ENCODE data around the gene WIPF1.

The WIPF1 gene

DNA sequence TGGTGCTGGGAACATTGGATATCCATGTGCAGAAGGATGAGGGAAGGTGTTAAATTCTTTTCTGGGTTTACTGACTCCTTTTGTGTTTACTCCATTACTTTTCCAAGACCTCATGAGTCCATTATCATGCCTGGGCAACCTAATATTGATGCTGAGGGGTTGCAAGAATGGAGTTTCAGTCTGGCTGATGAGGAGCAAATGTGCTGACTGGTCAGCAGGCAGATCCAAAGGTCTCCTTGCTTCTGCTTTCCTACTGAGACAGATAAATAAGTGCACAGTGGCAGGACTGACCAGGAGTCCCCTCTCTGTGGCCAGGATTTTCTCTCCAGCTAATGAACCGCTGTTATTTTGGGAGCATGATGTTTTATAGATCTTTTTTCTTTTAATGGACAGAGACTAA, 43.6 kb upstream of the WIPF1 start:
- Histone ChIP-seq H3K4me3 (ENCODE audit: low read depth, low read length) (no peak overlapping the region), H3K4me1 (ENCODE audit: control insufficient read depth, insufficient read depth, low read length) (no peaks in the 10 kb centered on the region), H3K27ac (ENCODE audit: extremely low read depth, low read depth, low read length) (no peak overlapping the region), H3K36me3 (ENCODE audit: control insufficient read depth in 2 of 2, insufficient read depth in 1 of 2, low read length in 2 of 2) (no peaks in the 10 kb centered on the region), H3K9me3 (ENCODE audit: control insufficient read depth, insufficient read depth, low read depth, low read length) (no peaks in the 10 kb centered on the region)
- ChIA-PET POLR2A (no interaction called here), CTCF (no interaction called here)
- no peak for TF ChIP-seq ZNF670 (tag by site-specific recombination; IDR thresholded peaks at IDR 0.05; ENCODE audit: low read depth)
- no peak for TF ChIP-seq ZNF658 (tag by site-specific recombination; IDR thresholded peaks at IDR 0.05)
- no peak for TF ChIP-seq ZBTB48 (tag by site-specific recombination; IDR thresholded peaks at IDR 0.05)
- no peak for TF ChIP-seq ZNF274 (IDR thresholded peaks at IDR 0.05; ENCODE audit: low read length)
- TF ChIP-seq ZNF274 (tag by site-specific recombination; IDR thresholded peaks at IDR 0.05; ENCODE audit: borderline replicate concordance), result no peak
- TF ChIP-seq, protein P1, sequence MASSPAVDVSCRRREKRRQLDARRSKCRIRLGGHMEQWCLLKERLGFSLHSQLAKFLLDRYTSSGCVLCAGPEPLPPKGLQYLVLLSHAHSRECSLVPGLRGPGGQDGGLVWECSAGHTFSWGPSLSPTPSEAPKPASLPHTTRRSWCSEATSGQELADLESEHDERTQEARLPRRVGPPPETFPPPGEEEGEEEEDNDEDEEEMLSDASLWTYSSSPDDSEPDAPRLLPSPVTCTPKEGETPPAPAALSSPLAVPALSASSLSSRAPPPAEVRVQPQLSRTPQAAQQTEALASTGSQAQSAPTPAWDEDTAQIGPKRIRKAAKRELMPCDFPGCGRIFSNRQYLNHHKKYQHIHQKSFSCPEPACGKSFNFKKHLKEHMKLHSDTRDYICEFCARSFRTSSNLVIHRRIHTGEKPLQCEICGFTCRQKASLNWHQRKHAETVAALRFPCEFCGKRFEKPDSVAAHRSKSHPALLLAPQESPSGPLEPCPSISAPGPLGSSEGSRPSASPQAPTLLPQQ (tag by site-specific recombination; IDR thresholded peaks at IDR 0.05), result no peak
- TF ChIP-seq, protein P2, sequence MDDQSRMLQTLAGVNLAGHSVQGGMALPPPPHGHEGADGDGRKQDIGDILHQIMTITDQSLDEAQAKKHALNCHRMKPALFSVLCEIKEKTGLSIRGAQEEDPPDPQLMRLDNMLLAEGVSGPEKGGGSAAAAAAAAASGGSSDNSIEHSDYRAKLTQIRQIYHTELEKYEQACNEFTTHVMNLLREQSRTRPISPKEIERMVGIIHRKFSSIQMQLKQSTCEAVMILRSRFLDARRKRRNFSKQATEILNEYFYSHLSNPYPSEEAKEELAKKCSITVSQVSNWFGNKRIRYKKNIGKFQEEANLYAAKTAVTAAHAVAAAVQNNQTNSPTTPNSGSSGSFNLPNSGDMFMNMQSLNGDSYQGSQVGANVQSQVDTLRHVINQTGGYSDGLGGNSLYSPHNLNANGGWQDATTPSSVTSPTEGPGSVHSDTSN (CRISPR knock-in tag; IDR thresholded peaks at IDR 0.05), result no peak
- no peak for TF ChIP-seq ZNF121 (tag by site-specific recombination; IDR thresholded peaks at IDR 0.05)
- no peak for TF ChIP-seq ZNF132 (tag by site-specific recombination; IDR thresholded peaks at IDR 0.05; ENCODE audit: borderline replicate concordance)

DNA sequence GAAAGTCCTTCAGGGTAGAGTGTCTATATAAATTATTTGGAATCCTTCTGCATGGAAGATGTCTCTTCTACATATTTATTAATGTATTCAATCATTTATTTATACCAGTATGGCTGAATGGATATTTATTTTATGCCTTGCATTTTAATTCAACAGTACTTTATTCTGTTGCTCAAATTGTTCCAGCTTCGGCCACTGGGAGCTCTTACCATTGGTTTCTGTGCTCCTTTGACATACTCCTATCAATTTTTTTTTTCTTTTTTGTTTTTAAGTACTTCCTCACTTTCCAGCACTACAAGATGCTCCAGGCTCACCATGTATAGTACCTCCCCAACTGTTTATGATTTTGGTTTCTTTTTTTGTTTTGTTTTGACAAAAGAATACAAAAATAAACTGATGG, 39.4 kb upstream of the WIPF1 start:
- no peaks in the 10 kb centered on the region for H3K36me3 ChIP-seq (ENCODE audit: control insufficient read depth in 2 of 2, insufficient read depth in 1 of 2, low read length in 2 of 2)
- ChIA-PET POLR2A (no interaction called here), CTCF (interaction anchor here (0.6 kb wide), 1 partner anchor 538 kb away, joined by 5 read pairs; no protein-coding TSS in a partner anchor)
- H3K9me3 ChIP-seq (ENCODE audit: control insufficient read depth, insufficient read depth, low read depth, low read length), result no peaks in the 10 kb centered on the region
- no peaks in the 10 kb centered on the region for H3K4me1 ChIP-seq (ENCODE audit: control insufficient read depth, insufficient read depth, low read length)
- no peak overlapping the region for H3K4me3 ChIP-seq (ENCODE audit: low read depth, low read length)
- H3K27ac ChIP-seq (ENCODE audit: extremely low read depth, low read depth, low read length), result no peak overlapping the region
- TF ChIP-seq ZNF366 (tag by site-specific recombination; conservative IDR thresholded peaks at IDR 0.05) (no peak), ZNF660 (tag by site-specific recombination; IDR thresholded peaks at IDR 0.05) (no peak), ZNF133 (tag by site-specific recombination; IDR thresholded peaks at IDR 0.05) (no peak), SP3 (tag by site-specific recombination; IDR thresholded peaks at IDR 0.05) (no peak), ZNF560 (tag by site-specific recombination; IDR thresholded peaks at IDR 0.05; ENCODE audit: borderline replicate concordance) (no peak), FEZF1 (tag by site-specific recombination; IDR thresholded peaks at IDR 0.05) (no peak), MZF1 (tag by site-specific recombination; IDR thresholded peaks at IDR 0.05; ENCODE audit: borderline replicate concordance) (no peak), ZNF121 (tag by site-specific recombination; IDR thresholded peaks at IDR 0.05) (no peak), ZNF23 (tag by site-specific recombination; IDR thresholded peaks at IDR 0.05; ENCODE audit: borderline replicate concordance) (no peak), ZNF544 (tag by site-specific recombination; IDR thresholded peaks at IDR 0.05) (no peak), GLI2 (tag by site-specific recombination; IDR thresholded peaks at IDR 0.05; ENCODE audit: borderline replicate concordance, low read depth) (no peak), ZBTB1 (tag by site-specific recombination; IDR thresholded peaks at IDR 0.05) (no peak), TCF7L2 (IDR thresholded peaks at IDR 0.05; ENCODE audit: borderline replicate concordance, low read depth, low read length) (no peak)
- TF ChIP-seq, protein P3, sequence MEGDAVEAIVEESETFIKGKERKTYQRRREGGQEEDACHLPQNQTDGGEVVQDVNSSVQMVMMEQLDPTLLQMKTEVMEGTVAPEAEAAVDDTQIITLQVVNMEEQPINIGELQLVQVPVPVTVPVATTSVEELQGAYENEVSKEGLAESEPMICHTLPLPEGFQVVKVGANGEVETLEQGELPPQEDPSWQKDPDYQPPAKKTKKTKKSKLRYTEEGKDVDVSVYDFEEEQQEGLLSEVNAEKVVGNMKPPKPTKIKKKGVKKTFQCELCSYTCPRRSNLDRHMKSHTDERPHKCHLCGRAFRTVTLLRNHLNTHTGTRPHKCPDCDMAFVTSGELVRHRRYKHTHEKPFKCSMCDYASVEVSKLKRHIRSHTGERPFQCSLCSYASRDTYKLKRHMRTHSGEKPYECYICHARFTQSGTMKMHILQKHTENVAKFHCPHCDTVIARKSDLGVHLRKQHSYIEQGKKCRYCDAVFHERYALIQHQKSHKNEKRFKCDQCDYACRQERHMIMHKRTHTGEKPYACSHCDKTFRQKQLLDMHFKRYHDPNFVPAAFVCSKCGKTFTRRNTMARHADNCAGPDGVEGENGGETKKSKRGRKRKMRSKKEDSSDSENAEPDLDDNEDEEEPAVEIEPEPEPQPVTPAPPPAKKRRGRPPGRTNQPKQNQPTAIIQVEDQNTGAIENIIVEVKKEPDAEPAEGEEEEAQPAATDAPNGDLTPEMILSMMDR (tag by site-specific recombination; IDR thresholded peaks at IDR 0.05), result no peak
- TF ChIP-seq, protein P4, sequence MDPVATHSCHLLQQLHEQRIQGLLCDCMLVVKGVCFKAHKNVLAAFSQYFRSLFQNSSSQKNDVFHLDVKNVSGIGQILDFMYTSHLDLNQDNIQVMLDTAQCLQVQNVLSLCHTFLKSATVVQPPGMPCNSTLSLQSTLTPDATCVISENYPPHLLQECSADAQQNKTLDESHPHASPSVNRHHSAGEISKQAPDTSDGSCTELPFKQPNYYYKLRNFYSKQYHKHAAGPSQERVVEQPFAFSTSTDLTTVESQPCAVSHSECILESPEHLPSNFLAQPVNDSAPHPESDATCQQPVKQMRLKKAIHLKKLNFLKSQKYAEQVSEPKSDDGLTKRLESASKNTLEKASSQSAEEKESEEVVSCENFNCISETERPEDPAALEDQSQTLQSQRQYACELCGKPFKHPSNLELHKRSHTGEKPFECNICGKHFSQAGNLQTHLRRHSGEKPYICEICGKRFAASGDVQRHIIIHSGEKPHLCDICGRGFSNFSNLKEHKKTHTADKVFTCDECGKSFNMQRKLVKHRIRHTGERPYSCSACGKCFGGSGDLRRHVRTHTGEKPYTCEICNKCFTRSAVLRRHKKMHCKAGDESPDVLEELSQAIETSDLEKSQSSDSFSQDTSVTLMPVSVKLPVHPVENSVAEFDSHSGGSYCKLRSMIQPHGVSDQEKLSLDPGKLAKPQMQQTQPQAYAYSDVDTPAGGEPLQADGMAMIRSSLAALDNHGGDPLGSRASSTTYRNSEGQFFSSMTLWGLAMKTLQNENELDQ (tag by site-specific recombination; IDR thresholded peaks at IDR 0.05; ENCODE audit: low read depth), result no peak
- TF ChIP-seq, protein P5, sequence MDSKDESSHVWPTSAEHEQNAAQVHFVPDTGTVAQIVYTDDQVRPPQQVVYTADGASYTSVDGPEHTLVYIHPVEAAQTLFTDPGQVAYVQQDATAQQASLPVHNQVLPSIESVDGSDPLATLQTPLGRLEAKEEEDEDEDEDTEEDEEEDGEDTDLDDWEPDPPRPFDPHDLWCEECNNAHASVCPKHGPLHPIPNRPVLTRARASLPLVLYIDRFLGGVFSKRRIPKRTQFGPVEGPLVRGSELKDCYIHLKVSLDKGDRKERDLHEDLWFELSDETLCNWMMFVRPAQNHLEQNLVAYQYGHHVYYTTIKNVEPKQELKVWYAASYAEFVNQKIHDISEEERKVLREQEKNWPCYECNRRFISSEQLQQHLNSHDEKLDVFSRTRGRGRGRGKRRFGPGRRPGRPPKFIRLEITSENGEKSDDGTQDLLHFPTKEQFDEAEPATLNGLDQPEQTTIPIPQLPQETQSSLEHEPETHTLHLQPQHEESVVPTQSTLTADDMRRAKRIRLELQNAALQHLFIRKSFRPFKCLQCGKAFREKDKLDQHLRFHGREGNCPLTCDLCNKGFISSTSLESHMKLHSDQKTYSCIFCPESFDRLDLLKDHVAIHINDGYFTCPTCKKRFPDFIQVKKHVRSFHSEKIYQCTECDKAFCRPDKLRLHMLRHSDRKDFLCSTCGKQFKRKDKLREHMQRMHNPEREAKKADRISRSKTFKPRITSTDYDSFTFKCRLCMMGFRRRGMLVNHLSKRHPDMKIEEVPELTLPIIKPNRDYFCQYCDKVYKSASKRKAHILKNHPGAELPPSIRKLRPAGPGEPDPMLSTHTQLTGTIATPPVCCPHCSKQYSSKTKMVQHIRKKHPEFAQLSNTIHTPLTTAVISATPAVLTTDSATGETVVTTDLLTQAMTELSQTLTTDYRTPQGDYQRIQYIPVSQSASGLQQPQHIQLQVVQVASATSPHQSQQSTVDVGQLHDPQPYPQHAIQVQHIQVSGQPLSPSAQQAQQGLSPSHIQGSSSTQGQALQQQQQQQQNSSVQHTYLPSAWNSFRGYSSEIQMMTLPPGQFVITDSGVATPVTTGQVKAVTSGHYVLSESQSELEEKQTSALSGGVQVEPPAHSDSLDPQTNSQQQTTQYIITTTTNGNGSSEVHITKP (tag by site-specific recombination; IDR thresholded peaks at IDR 0.05), result no peak
- TF ChIP-seq, protein P1 (tag by site-specific recombination; IDR thresholded peaks at IDR 0.05), result no peak
